HepG2 (cell line): ENCODE measurements around the gene SPNS2. TPM values are rescaled to one million over a fixed set of nuclear protein-coding genes. Genes with fewer than 3 reads are reported as not detected.

ENCODE experiments used
- BHLHE40 ChIP-seq: IDR thresholded peaks from 2 replicates; pipeline ENCODE4 v1.6.1; 2011; ENCODE audit warnings: low read length, improper control_type of control experiment
- CCAR2 ChIP-seq: fragments of 200-400 bp; formaldehyde crosslinking; optimal IDR thresholded peaks from 2 replicates; pipeline ENCODE3; 2018; ENCODE audit warnings: low read depth, mild to moderate bottlenecking, low read length, moderate library complexity
- CEBPG ChIP-seq: IDR thresholded peaks from 2 replicates; pipeline ENCODE4 v1.6.1; 2016
- DNMT1 ChIP-seq: sonication (generic); formaldehyde crosslinking; IDR thresholded peaks from 2 replicates; pipeline ENCODE4 v1.5.1; 2020; ENCODE audit warnings: mild to moderate bottlenecking, missing genetic modification reagents
- GABPB1 ChIP-seq: IDR thresholded peaks from 2 replicates; pipeline ENCODE4 v1.6.1; 2016; ENCODE audit warnings: mild to moderate bottlenecking, missing genetic modification reagents, moderate library complexity, missing compliant biosample characterization
- RELA ChIP-seq: sonication (generic); formaldehyde crosslinking; IDR thresholded peaks from 2 replicates; pipeline ENCODE4 v1.4.0; 2020; ENCODE audit warnings: missing genetic modification reagents
- TGIF2 ChIP-seq: IDR thresholded peaks from 2 replicates; pipeline ENCODE4 v1.6.1; 2016; ENCODE audit warnings: control low read depth, missing compliant biosample characterization
- ZFX ChIP-seq: sonication (generic); formaldehyde crosslinking; IDR thresholded peaks from 2 replicates; pipeline ENCODE4 v1.4.0; 2020; ENCODE audit warnings: mild to moderate bottlenecking, low read depth, missing genetic modification reagents, moderate library complexity
- ZNF207 ChIP-seq: fragments of 450-650 bp; IDR thresholded peaks from 2 replicates; pipeline ENCODE4 v1.6.1; 2016; ENCODE audit warnings: antibody characterized with exemption, borderline replicate concordance
- ZNF230 ChIP-seq: sonication (generic); formaldehyde crosslinking; IDR thresholded peaks from 2 replicates; pipeline ENCODE4 v1.4.0; 2020; ENCODE audit warnings: mild to moderate bottlenecking, missing genetic modification reagents
- ZNF354B ChIP-seq: sonication (generic); formaldehyde crosslinking; IDR thresholded peaks from 2 replicates; pipeline ENCODE4 v1.8.0; 2022; ENCODE audit warnings: mild to moderate bottlenecking, missing genetic modification reagents
- ZNF841 ChIP-seq: sonication (generic); formaldehyde crosslinking; IDR thresholded peaks from 2 replicates; pipeline ENCODE4 v1.8.1; 2023; ENCODE audit warnings: missing genetic modification reagents, borderline replicate concordance
- ZSCAN22 ChIP-seq: sonication (generic); formaldehyde crosslinking; IDR thresholded peaks from 2 replicates; pipeline ENCODE4 v1.4.0; 2020; ENCODE audit warnings: mild to moderate bottlenecking, missing genetic modification reagents
- polyA plus RNA-seq, 8 experiments: library from polyadenylated mRNA; depleted of rRNA in 3 of 8; stranded (reverse) in 7 of 8; unstranded in 1 of 8; fragments of >200 nt; fragmentation: Illumina TruSeq in 4 of 8; extraction: Trizol in 4 of 8; gene quantifications; 2 replicates each; pipeline versions ENCODE4 v1.2.1 to v1.2.3, GENCODE V29; 2011 to 2016; ENCODE audit warnings: low read depth in 4 of 8, missing spikeins in 1 of 8, mixed read lengths in 1 of 8; ENCODE audit not compliant: insufficient read depth in 1 of 8
- total RNA-seq, 5 experiments: library from RNA; depleted of rRNA; stranded (reverse); fragments of >200 nt; fragmentation: Illumina TruSeq; extraction: Trizol; gene quantifications; 2 replicates each; pipeline ENCODE4 v1.2.3, GENCODE V29; 2016; ENCODE audit warnings: low read depth in 1 of 5
- TF ChIP-seq, protein P1 (sequence below): sonication (generic); formaldehyde crosslinking; IDR thresholded peaks from 2 replicates; pipeline ENCODE4 v1.5.1; 2020; ENCODE audit warnings: missing genetic modification reagents, mild to moderate bottlenecking, borderline replicate concordance
- TF ChIP-seq, protein P2 (sequence below): sonication (generic); formaldehyde crosslinking; IDR thresholded peaks from 2 replicates; pipeline ENCODE4 v1.4.0; 2020; ENCODE audit warnings: mild to moderate bottlenecking, missing genetic modification reagents
- TF ChIP-seq, protein P3 (sequence below): IDR thresholded peaks from 2 replicates; pipeline ENCODE4 v1.6.1; 2016; ENCODE audit warnings: missing genetic modification reagents, missing compliant biosample characterization
- TF ChIP-seq, protein P4 (sequence below): sonication (generic); formaldehyde crosslinking; IDR thresholded peaks from 2 replicates; pipeline ENCODE4 v1.9.0; 2022; ENCODE audit warnings: low read depth, missing genetic modification reagents
- TF ChIP-seq, protein P5 (sequence below): IDR thresholded peaks from 2 replicates; pipeline ENCODE4 v1.6.1; 2016
- TF ChIP-seq, protein P6 (sequence below): sonication (generic); formaldehyde crosslinking; IDR thresholded peaks from 2 replicates; pipeline ENCODE4 v1.5.0; 2020; ENCODE audit warnings: mild to moderate bottlenecking, missing genetic modification reagents
- TF ChIP-seq, protein P7 (sequence below): sonication (generic); formaldehyde crosslinking; IDR thresholded peaks from 2 replicates; pipeline ENCODE4 v1.8.1; 2023; ENCODE audit warnings: mild to moderate bottlenecking, inconsistent platforms, moderate library complexity, missing genetic modification reagents, borderline replicate concordance

Gene SPNS2
- total and polyA plus RNA-seq, 2 of the 13 experiments (the other 11 are each of a cell fraction or from before 2014, with no cell fraction given), result 0.01 TPM; not detected in 1

DNA sequence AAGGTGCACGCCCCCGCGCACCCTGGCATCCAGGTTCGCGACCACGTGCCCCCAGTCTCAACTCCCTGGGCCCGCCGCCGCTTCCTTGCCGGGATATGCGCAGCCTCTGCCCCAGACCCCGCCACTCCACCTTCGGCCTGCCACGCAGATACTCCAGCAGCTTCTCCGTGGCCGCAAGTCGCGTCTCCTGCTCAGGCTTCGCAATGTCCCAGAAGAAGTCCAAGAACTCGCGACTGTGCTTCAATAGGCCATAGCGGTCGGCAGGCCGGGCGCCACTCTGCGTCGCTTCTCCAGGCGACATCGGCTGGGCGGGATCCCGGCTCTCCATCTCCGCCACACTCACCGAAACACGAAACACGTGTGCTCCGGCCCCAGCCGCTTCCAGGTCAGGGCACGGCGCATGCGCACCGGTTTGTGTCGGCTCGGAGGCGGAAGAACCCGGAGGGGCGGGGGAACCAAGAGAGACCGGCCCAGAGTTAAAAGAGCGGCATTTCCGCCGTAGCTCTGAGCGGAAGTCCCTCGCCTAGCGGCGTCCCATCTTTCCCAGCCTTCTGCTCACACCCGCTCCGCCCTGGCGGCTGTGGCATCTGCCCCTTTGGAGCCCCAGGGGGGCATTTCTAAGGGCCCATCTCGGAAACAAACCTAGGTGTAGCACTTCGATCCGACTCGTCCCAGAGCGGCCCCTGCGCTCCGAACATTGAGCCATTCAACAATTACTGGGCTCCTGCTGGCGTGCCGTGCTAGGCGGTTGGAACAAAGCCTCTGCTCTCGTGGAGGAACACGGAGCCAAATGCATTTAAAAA, 56.5 kb downstream of the SPNS2 start, which contains the start of gene MYBBP1A (continued):
- peak; percentile 63; the same call in 1 of the 2 replicates for TF ChIP-seq ZNF354B (CRISPR knock-in tag)
- TF ChIP-seq CCAR2, result no peak
- TF ChIP-seq CEBPG (CRISPR knock-in tag), result no peak
- TF ChIP-seq ZNF230 (CRISPR knock-in tag), result peak; percentile 93; the same call in 1 of the 2 replicates
- TF ChIP-seq, protein P1, sequence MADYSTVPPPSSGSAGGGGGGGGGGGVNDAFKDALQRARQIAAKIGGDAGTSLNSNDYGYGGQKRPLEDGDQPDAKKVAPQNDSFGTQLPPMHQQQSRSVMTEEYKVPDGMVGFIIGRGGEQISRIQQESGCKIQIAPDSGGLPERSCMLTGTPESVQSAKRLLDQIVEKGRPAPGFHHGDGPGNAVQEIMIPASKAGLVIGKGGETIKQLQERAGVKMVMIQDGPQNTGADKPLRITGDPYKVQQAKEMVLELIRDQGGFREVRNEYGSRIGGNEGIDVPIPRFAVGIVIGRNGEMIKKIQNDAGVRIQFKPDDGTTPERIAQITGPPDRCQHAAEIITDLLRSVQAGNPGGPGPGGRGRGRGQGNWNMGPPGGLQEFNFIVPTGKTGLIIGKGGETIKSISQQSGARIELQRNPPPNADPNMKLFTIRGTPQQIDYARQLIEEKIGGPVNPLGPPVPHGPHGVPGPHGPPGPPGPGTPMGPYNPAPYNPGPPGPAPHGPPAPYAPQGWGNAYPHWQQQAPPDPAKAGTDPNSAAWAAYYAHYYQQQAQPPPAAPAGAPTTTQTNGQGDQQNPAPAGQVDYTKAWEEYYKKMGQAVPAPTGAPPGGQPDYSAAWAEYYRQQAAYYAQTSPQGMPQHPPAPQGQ (CRISPR knock-in tag), result no peak
- TF ChIP-seq, protein P2, sequence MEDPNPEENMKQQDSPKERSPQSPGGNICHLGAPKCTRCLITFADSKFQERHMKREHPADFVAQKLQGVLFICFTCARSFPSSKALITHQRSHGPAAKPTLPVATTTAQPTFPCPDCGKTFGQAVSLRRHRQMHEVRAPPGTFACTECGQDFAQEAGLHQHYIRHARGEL (CRISPR knock-in tag), result peak; percentile 88; the same call in 1 of the 2 replicates
- TF ChIP-seq RELA (CRISPR knock-in tag), result no peak
- TF ChIP-seq, protein P3, sequence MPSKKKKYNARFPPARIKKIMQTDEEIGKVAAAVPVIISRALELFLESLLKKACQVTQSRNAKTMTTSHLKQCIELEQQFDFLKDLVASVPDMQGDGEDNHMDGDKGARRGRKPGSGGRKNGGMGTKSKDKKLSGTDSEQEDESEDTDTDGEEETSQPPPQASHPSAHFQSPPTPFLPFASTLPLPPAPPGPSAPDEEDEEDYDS (CRISPR knock-in tag), result peak; percentile 87
- TF ChIP-seq TGIF2 (CRISPR knock-in tag), result peak; percentile 57; the same call in 1 of the 2 replicates
- TF ChIP-seq, protein P4, sequence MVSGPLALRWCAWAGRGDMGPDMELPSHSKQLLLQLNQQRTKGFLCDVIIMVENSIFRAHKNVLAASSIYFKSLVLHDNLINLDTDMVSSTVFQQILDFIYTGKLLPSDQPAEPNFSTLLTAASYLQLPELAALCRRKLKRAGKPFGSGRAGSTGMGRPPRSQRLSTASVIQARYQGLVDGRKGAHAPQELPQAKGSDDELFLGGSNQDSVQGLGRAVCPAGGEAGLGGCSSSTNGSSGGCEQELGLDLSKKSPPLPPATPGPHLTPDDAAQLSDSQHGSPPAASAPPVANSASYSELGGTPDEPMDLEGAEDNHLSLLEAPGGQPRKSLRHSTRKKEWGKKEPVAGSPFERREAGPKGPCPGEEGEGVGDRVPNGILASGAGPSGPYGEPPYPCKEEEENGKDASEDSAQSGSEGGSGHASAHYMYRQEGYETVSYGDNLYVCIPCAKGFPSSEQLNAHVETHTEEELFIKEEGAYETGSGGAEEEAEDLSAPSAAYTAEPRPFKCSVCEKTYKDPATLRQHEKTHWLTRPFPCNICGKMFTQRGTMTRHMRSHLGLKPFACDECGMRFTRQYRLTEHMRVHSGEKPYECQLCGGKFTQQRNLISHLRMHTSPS (CRISPR knock-in tag), result 0 out of 2 replicates have a peak, but pooled peaks have one; percentile 19
- TF ChIP-seq, protein P5, sequence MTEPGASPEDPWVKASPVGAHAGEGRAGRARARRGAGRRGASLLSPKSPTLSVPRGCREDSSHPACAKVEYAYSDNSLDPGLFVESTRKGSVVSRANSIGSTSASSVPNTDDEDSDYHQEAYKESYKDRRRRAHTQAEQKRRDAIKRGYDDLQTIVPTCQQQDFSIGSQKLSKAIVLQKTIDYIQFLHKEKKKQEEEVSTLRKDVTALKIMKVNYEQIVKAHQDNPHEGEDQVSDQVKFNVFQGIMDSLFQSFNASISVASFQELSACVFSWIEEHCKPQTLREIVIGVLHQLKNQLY, result no peak; the same call in 1 of the 2 replicates
- no peak for TF ChIP-seq ZNF207
- peak; percentile 77 for TF ChIP-seq ZSCAN22 (CRISPR knock-in tag)
- TF ChIP-seq ZNF841 (CRISPR knock-in tag), result no peak
- TF ChIP-seq ZFX, result peak; percentile 77
- no peak for TF ChIP-seq DNMT1 (CRISPR knock-in tag)
- TF ChIP-seq, protein P6, sequence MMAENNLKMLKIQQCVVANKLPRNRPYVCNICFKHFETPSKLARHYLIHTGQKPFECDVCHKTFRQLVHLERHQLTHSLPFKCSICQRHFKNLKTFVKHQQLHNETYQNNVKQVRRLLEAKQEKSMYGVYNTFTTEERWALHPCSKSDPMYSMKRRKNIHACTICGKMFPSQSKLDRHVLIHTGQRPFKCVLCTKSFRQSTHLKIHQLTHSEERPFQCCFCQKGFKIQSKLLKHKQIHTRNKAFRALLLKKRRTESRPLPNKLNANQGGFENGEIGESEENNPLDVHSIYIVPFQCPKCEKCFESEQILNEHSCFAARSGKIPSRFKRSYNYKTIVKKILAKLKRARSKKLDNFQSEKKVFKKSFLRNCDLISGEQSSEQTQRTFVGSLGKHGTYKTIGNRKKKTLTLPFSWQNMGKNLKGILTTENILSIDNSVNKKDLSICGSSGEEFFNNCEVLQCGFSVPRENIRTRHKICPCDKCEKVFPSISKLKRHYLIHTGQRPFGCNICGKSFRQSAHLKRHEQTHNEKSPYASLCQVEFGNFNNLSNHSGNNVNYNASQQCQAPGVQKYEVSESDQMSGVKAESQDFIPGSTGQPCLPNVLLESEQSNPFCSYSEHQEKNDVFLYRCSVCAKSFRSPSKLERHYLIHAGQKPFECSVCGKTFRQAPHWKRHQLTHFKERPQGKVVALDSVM (CRISPR knock-in tag), result 0 out of 2 replicates have a peak, but pooled peaks have one; percentile 47
- peak; percentile 98 for TF ChIP-seq GABPB1 (CRISPR knock-in tag)
- TF ChIP-seq BHLHE40, result no peak
- TF ChIP-seq, protein P7, sequence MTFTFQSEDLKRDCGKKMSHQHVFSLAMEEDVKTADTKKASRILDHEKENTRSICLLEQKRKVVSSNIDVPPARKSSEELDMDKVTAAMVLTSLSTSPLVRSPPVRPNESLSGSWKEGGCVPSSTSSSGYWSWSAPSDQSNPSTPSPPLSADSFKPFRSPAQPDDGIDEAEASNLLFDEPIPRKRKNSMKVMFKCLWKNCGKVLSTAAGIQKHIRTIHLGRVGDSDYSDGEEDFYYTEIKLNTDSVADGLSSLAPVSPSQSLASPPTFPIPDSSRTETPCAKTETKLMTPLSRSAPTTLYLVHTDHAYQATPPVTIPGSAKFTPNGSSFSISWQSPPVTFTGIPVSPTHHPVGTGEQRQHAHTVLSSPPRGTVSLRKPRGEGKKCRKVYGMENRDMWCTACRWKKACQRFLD, result peak; percentile 82
